Breast epithelium (tissue), 3 donors: ENCODE measurements around the gene ABTB1.

ENCODE experiments used
- POLR2A ChIP-seq: fragments of 450-650 bp; IDR thresholded peaks from one replicate; pipeline ENCODE4 v1.6.1; 2016; ENCODE audit warnings: antibody characterized with exemption, mild to moderate bottlenecking, moderate library complexity
- POLR2AphosphoS5 ChIP-seq, 3 donors: sonication (generic); formaldehyde crosslinking; IDR thresholded peaks; one replicate each; pipeline ENCODE4 v1.6.1; 2017; ENCODE audit warnings: antibody characterized with exemption in 3 of 3
- TF ChIP-seq, protein P1 (sequence below), 3 donors: fragments of 450-650 bp; IDR thresholded peaks; one replicate each; pipeline ENCODE4 v1.5.1; 2016 to 2017; ENCODE audit warnings: antibody characterized with exemption in 3 of 3, mild to moderate bottlenecking in 3 of 3, moderate library complexity in 3 of 3

- TF ChIP-seq, protein P1, sequence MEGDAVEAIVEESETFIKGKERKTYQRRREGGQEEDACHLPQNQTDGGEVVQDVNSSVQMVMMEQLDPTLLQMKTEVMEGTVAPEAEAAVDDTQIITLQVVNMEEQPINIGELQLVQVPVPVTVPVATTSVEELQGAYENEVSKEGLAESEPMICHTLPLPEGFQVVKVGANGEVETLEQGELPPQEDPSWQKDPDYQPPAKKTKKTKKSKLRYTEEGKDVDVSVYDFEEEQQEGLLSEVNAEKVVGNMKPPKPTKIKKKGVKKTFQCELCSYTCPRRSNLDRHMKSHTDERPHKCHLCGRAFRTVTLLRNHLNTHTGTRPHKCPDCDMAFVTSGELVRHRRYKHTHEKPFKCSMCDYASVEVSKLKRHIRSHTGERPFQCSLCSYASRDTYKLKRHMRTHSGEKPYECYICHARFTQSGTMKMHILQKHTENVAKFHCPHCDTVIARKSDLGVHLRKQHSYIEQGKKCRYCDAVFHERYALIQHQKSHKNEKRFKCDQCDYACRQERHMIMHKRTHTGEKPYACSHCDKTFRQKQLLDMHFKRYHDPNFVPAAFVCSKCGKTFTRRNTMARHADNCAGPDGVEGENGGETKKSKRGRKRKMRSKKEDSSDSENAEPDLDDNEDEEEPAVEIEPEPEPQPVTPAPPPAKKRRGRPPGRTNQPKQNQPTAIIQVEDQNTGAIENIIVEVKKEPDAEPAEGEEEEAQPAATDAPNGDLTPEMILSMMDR (IDR thresholded peaks at IDR 0.05): no peak
- TF ChIP-seq POLR2AphosphoS5 (IDR thresholded peaks at IDR 0.05) (no peak), POLR2A (no peak)
These were observed 11.2 kb upstream of the ABTB1 start for GRCh38 chr3:127661600-127661999.
